Activated naive CD8-positive, alpha-beta T cell treated with anti-CD3 and anti-CD28 coated beads, Interleukin-2, amount 10 ng/mL, durations not matched to agents 7 days and 5 days (primary cell): ENCODE data around the gene DDX43. TPM values are rescaled to one million over a fixed set of nuclear protein-coding genes. Genes with fewer than 3 reads are reported as not detected.

Source experiments
- ATAC-seq: fragments of 150-1000 bp; cut with Tn5 transposase; one replicate; pipeline ENCODE4 v1.10.0; 2021; ENCODE audit warnings: low read depth, moderate library complexity
- POLR2A ChIA-PET: fragments of 350-600 bp; sonication (Branson Sonifier 250); formaldehyde crosslinking; loops from one replicate; lab custom pipeline; 2021; ENCODE audit warnings: antibody characterized with exemption; lab: Charles Lee
- DNase-seq: peaks from one replicate; pipeline ENCODE4 v3.0.0; 2021
- H3K27ac Mint-ChIP-seq: one replicate; pipeline ENCODE4 v1.8.0; 2022; ENCODE audit warnings: mild to moderate bottlenecking, mixed read lengths
- H3K27me3 Mint-ChIP-seq: one replicate; pipeline ENCODE4 v1.8.0; 2022; ENCODE audit warnings: mild to moderate bottlenecking, moderate library complexity, mixed read lengths
- H3K36me3 Mint-ChIP-seq: one replicate; pipeline ENCODE4 v1.8.0; 2021; ENCODE audit warnings: mild to moderate bottlenecking, mixed read lengths
- H3K4me1 Mint-ChIP-seq: one replicate; pipeline ENCODE4 v1.8.0; 2021; ENCODE audit warnings: mixed read lengths
- H3K4me3 Mint-ChIP-seq: one replicate; pipeline ENCODE4 v1.8.0; 2022; ENCODE audit warnings: mild to moderate bottlenecking, moderate library complexity, mixed read lengths
- H3K9me3 Mint-ChIP-seq: one replicate; pipeline ENCODE4 v1.8.0; 2021; ENCODE audit warnings: mixed read lengths
- total RNA-seq, 2 experiments: library from RNA; stranded (reverse); gene quantifications; one replicate each; pipeline ENCODE4 v1.2.3, GENCODE V29; 2021

Gene DDX43
- total RNA-seq, 2 experiments from 2014 or later: 1.3 to 3.5 TPM

DNA sequence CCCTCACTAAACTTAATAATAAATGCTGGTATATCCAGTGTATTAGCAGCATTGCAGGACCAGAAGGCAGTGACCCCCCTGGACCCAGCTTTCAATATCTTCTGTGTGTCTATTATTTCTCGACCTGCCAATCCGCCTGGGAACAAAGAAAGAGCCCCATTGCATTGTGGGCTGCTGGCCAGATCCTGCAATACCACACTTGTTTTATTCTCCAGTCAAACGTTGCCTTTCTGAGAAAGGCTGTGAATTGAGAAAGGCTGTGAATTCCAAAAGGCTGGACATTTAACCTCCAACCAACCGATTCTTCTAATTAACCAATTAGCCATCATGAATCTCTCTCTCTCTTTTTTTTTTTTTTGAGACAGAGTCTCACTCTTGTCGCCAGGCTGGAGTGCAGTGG lies 65.4 kb downstream of the DDX43 start:
- Mint-ChIP-seq H3K36me3 (peaks cover 14% of the 10 kb centered on the region), H3K4me1 (peaks cover 42% of the 10 kb centered on the region), H3K27ac (peak overlapping the region; percentile 99), H3K9me3 (no peaks in the 10 kb centered on the region), H3K27me3 (no peaks in the 10 kb centered on the region), H3K4me3 (peak overlapping the region; percentile 95)
- DNase-seq (no peak), ATAC-seq (no peak)
- POLR2A ChIA-PET: interaction anchor here (0.7 to 6.5 kb wide), 6 partner anchors 8 to 126 kb away, joined by 3 to 108 read pairs (median 5); partner anchors contain the start of gene CGAS

DNA sequence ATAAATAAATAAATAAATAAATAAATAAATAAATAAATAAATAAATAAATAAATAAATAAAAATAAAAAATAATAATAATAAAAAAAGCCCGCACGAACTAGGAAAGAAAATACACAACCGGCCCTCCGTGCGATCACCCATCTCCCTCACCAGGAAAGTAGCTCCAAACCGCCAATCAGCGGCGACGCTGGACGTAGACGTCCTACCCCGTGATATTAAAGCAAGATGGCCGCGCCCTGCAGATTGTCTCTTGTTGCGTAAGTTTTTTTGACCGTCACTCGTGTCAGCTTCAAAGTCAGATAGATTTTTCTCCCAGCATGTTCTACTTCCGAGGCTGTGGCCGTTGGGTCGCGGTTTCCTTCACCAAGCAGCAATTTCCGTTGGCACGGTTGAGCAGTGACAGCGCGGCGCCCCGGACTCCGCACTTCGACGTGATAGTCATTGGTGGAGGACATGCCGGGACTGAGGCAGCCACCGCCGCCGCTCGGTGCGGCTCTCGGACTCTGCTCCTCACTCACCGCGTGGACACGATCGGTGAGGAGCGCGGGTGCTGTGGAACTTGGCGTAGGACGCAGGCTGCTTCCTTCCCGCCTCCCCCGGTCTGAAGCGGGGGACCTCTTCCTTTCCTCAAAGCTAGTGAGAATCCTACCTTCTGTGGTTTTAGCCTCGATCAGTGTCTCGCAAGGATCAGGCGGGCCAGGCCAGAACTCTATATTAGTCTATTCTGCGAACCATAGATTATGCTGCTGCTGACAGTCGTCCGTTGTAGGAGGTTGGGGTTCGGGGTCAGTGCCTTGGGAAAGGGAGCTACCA lies 67.1 kb downstream of the DDX43 start, which contains the start of gene MTO1:
Gene MTO1, plus strand, starts transcription at position 201 of the 814 bp plus-strand sequence. Its CDS starts 118 bp downstream, at position 319.
- Mint-ChIP-seq H3K27me3 (no peaks in the 10 kb centered on the region), H3K36me3 (peaks cover 15% of the 10 kb centered on the region), H3K4me1 (peaks cover 41% of the 10 kb centered on the region), H3K9me3 (no peaks in the 10 kb centered on the region), H3K27ac (peak within 1 kb of the TSS; percentile 99), H3K4me3 (peak within 1 kb of the TSS; percentile 95)
- DNase-seq (peak; percentile 82), ATAC-seq (peak; percentile 92)
- POLR2A ChIA-PET: interaction anchor here (0.6 to 6.5 kb wide), 26 partner anchors 10 to 177 kb away, joined by 3 to 108 read pairs (median 4); partner anchors contain the start of genes CGAS, DDX43 and EEF1A1

Other genes with a start within 250 kb of the DDX43 start
- gene KHDC1L, start 169.3 kb upstream of the DDX43 start, total RNA-seq: not detected
- 1 to 10 TPM; 3.2 to 5.0 TPM for gene KHDC1, start 131.6 kb upstream of the DDX43 start, total RNA-seq
- not detected for gene DPPA5, start 40.6 kb upstream of the DDX43 start, total RNA-seq
- not detected for gene KHDC3L, start 32.2 kb upstream of the DDX43 start, total RNA-seq
- 1 to 10 TPM; 1.1 to 1.4 TPM for gene OOEP, start 24.9 kb upstream of the DDX43 start, total RNA-seq
- 10 to 100 TPM; 25.9 to 26.6 TPM for gene CGAS, start 57.5 kb downstream of the DDX43 start, total RNA-seq
- 10 to 100 TPM; 65.4 to 70.4 TPM for gene MTO1, start 66.9 kb downstream of the DDX43 start, total RNA-seq
- 1,000 to 10,000 TPM; 8,804 to 9,235 TPM for gene EEF1A1, start 126.2 kb downstream of the DDX43 start, total RNA-seq